ENCODE data around the gene NEO1. TPM values are rescaled to one million over a fixed set of nuclear protein-coding genes. Genes with fewer than 3 reads are reported as not detected.

Gene NEO1
- total RNA-seq, 1 donor from 2014 or later: 9.8 TPM

- Mint-ChIP-seq H3K4me1 (ENCODE audit: low read depth) (peaks cover 10% of the 10 kb centered on the region), H3K27me3 (ENCODE audit: low read depth) (no peaks in the 10 kb centered on the region), H3K4me3 (ENCODE audit: low read depth) (no peak overlapping the region), H3K36me3 (ENCODE audit: low read depth) (no peaks in the 10 kb centered on the region), H3K9me3 (no peaks in the 10 kb centered on the region), H3K27ac (no peak overlapping the region)
- intact Hi-C loops (cut with micrococcal nuclease): loop anchor here (10.0 kb wide), 3 partner anchors 122 to 462 kb away; partner anchors contain the start of gene ADPGK
- no peak for DNase-seq (ENCODE audit: low spot score)
Observed at GRCh38 chr15:73246439-73246838, 194.2 kb downstream of the NEO1 start.

- Mint-ChIP-seq H3K4me3 (ENCODE audit: low read depth) (no peak overlapping the region), H3K4me1 (ENCODE audit: low read depth) (peaks cover 10% of the 10 kb centered on the region), H3K36me3 (ENCODE audit: low read depth) (no peaks in the 10 kb centered on the region), H3K9me3 (no peaks in the 10 kb centered on the region), H3K27ac (no peak overlapping the region), H3K27me3 (ENCODE audit: low read depth) (no peaks in the 10 kb centered on the region)
- DNase-seq (ENCODE audit: low spot score): no peak
- intact Hi-C loops (cut with micrococcal nuclease): loop anchor here (10.0 kb wide), 3 partner anchors 122 to 462 kb away; partner anchors contain the start of gene ADPGK
Observed at GRCh38 chr15:73246898-73247297, 194.6 kb downstream of the NEO1 start.

GRCh38 chr15:73247331-73247730, 195.1 kb downstream of the NEO1 start:
- Mint-ChIP-seq H3K27me3 (ENCODE audit: low read depth) (no peaks in the 10 kb centered on the region), H3K36me3 (ENCODE audit: low read depth) (no peaks in the 10 kb centered on the region), H3K27ac (no peak overlapping the region), H3K4me3 (ENCODE audit: low read depth) (no peak overlapping the region), H3K4me1 (ENCODE audit: low read depth) (peaks cover 10% of the 10 kb centered on the region), H3K9me3 (no peaks in the 10 kb centered on the region)
- no peak for DNase-seq (ENCODE audit: low spot score)
- intact Hi-C loops (cut with micrococcal nuclease): loop anchor here (10.0 kb wide), 3 partner anchors 123 to 463 kb away; partner anchors contain the start of gene ADPGK

- H3K36me3 Mint-ChIP-seq (ENCODE audit: low read depth): no peaks in the 10 kb centered on the region
- H3K4me3 Mint-ChIP-seq (ENCODE audit: low read depth): no peak overlapping the region
- no peaks in the 10 kb centered on the region for H3K27me3 Mint-ChIP-seq (ENCODE audit: low read depth)
- no peak for DNase-seq (ENCODE audit: low spot score)
- intact Hi-C loops (cut with micrococcal nuclease): loop anchor here (10.0 kb wide), 3 partner anchors 125 to 465 kb away; partner anchors contain the start of gene ADPGK
- H3K4me1 Mint-ChIP-seq (ENCODE audit: low read depth): peaks cover 6% of the 10 kb centered on the region
- H3K9me3 Mint-ChIP-seq: no peaks in the 10 kb centered on the region
- H3K27ac Mint-ChIP-seq: no peak overlapping the region
Observed at GRCh38 chr15:73249499-73249898, 197.2 kb downstream of the NEO1 start.

- Mint-ChIP-seq H3K4me3 (ENCODE audit: low read depth) (no peak overlapping the region), H3K4me1 (ENCODE audit: low read depth) (peaks cover 8% of the 10 kb centered on the region), H3K27ac (no peak overlapping the region), H3K9me3 (no peaks in the 10 kb centered on the region), H3K36me3 (ENCODE audit: low read depth) (no peaks in the 10 kb centered on the region), H3K27me3 (ENCODE audit: low read depth) (no peaks in the 10 kb centered on the region)
- intact Hi-C loops (cut with micrococcal nuclease): no loop called here
- no peak for DNase-seq (ENCODE audit: low spot score)
Observed at GRCh38 chr15:73254598-73254997, 202.3 kb downstream of the NEO1 start.

GRCh38 chr15:73258271-73259108, 206.2 kb downstream of the NEO1 start:
- peak overlapping the region; percentile 13 for H3K27ac Mint-ChIP-seq
- H3K36me3 Mint-ChIP-seq (ENCODE audit: low read depth): no peaks in the 10 kb centered on the region
- no peak for DNase-seq (ENCODE audit: low spot score)
- peaks cover 11% of the 10 kb centered on the region for H3K4me1 Mint-ChIP-seq (ENCODE audit: low read depth)
- no peak overlapping the region for H3K4me3 Mint-ChIP-seq (ENCODE audit: low read depth)
- no peaks in the 10 kb centered on the region for H3K9me3 Mint-ChIP-seq
- intact Hi-C loops (cut with micrococcal nuclease): loop anchor here (2.0 kb wide), 1 partner anchor 18 kb away; no protein-coding TSS in a partner anchor
- H3K27me3 Mint-ChIP-seq (ENCODE audit: low read depth): no peaks in the 10 kb centered on the region

GRCh38 chr15:73264881-73265280, 212.6 kb downstream of the NEO1 start:
- intact Hi-C loops (cut with micrococcal nuclease): no loop called here
- Mint-ChIP-seq H3K4me1 (ENCODE audit: low read depth) (peaks cover under 1% of the 10 kb centered on the region), H3K9me3 (no peaks in the 10 kb centered on the region), H3K36me3 (ENCODE audit: low read depth) (no peaks in the 10 kb centered on the region), H3K4me3 (ENCODE audit: low read depth) (no peak overlapping the region), H3K27me3 (ENCODE audit: low read depth) (no peaks in the 10 kb centered on the region), H3K27ac (no peak overlapping the region)
- no peak for DNase-seq (ENCODE audit: low spot score)

- Mint-ChIP-seq H3K27ac (no peak overlapping the region), H3K4me3 (ENCODE audit: low read depth) (no peak overlapping the region), H3K27me3 (ENCODE audit: low read depth) (no peaks in the 10 kb centered on the region), H3K9me3 (no peaks in the 10 kb centered on the region), H3K4me1 (ENCODE audit: low read depth) (no peaks in the 10 kb centered on the region), H3K36me3 (ENCODE audit: low read depth) (no peaks in the 10 kb centered on the region)
- peak; percentile 47 for DNase-seq (ENCODE audit: low spot score)
- intact Hi-C loops (cut with micrococcal nuclease): no loop called here
Observed at GRCh38 chr15:73265536-73266153, 213.4 kb downstream of the NEO1 start.

GRCh38 chr15:73268457-73268856, 216.2 kb downstream of the NEO1 start:
- intact Hi-C loops (cut with micrococcal nuclease): no loop called here
- DNase-seq (ENCODE audit: low spot score): no peak
- H3K36me3 Mint-ChIP-seq (ENCODE audit: low read depth): no peaks in the 10 kb centered on the region
- no peak overlapping the region for H3K27ac Mint-ChIP-seq
- peaks cover 4% of the 10 kb centered on the region for H3K4me1 Mint-ChIP-seq (ENCODE audit: low read depth)
- H3K4me3 Mint-ChIP-seq (ENCODE audit: low read depth): no peak overlapping the region
- H3K27me3 Mint-ChIP-seq (ENCODE audit: low read depth): no peaks in the 10 kb centered on the region
- no peaks in the 10 kb centered on the region for H3K9me3 Mint-ChIP-seq

GRCh38 chr15:73270366-73271097, 218.3 kb downstream of the NEO1 start:
- Mint-ChIP-seq H3K4me1 (ENCODE audit: low read depth) (peaks cover 4% of the 10 kb centered on the region), H3K9me3 (no peaks in the 10 kb centered on the region), H3K27ac (no peak overlapping the region), H3K36me3 (ENCODE audit: low read depth) (no peaks in the 10 kb centered on the region), H3K4me3 (ENCODE audit: low read depth) (no peak overlapping the region), H3K27me3 (ENCODE audit: low read depth) (no peaks in the 10 kb centered on the region)
- intact Hi-C loops (cut with micrococcal nuclease): no loop called here
- no peak for DNase-seq (ENCODE audit: low spot score)

- no peak overlapping the region for H3K4me3 Mint-ChIP-seq (ENCODE audit: low read depth)
- intact Hi-C loops (cut with micrococcal nuclease): loop anchor here (1.0 kb wide), 1 partner anchor 32 kb away; no protein-coding TSS in a partner anchor
- H3K9me3 Mint-ChIP-seq: no peaks in the 10 kb centered on the region
- no peaks in the 10 kb centered on the region for H3K36me3 Mint-ChIP-seq (ENCODE audit: low read depth)
- H3K27me3 Mint-ChIP-seq (ENCODE audit: low read depth): no peaks in the 10 kb centered on the region
- H3K27ac Mint-ChIP-seq: no peak overlapping the region
- peaks cover 4% of the 10 kb centered on the region for H3K4me1 Mint-ChIP-seq (ENCODE audit: low read depth)
- peak; percentile 15 for DNase-seq (ENCODE audit: low spot score)
Observed at GRCh38 chr15:73273181-73274002, 221.1 kb downstream of the NEO1 start.

GRCh38 chr15:73275862-73276261, 223.6 kb downstream of the NEO1 start:
- intact Hi-C loops (cut with micrococcal nuclease): no loop called here
- no peaks in the 10 kb centered on the region for H3K36me3 Mint-ChIP-seq (ENCODE audit: low read depth)
- DNase-seq (ENCODE audit: low spot score): no peak
- peaks cover 4% of the 10 kb centered on the region for H3K4me1 Mint-ChIP-seq (ENCODE audit: low read depth)
- no peaks in the 10 kb centered on the region for H3K9me3 Mint-ChIP-seq
- H3K27me3 Mint-ChIP-seq (ENCODE audit: low read depth): no peaks in the 10 kb centered on the region
- H3K4me3 Mint-ChIP-seq (ENCODE audit: low read depth): no peak overlapping the region
- H3K27ac Mint-ChIP-seq: no peak overlapping the region

Data from activated T-helper 2 cell treated with anti-CD3 and anti-CD28 coated beads, Interferon-gamma antibody, Interleukin-2, Interleukin-4, amounts not matched to agents 10 μg/mL and 5 μg/mL and 100 μg/mL, durations not matched to agents 14 hours and 24 hours and 36 hours (primary cell).